Memory B cell (primary cell): ENCODE data around the gene PCSK6.

Experiments used
- ATAC-seq: fragments of 150-1000 bp; cut with Tn5 transposase; 2 replicates; pipeline ENCODE4 v1.10.0; 2021; ENCODE audit warnings: low read depth, mild to moderate bottlenecking, moderate library complexity
- DNase-seq, 2 donors: peaks; one replicate each; pipeline ENCODE4 v3.0.0; 2022; ENCODE audit warnings: low spot score in 2 of 2
- H3K27ac Mint-ChIP-seq: one replicate; pipeline ENCODE4 v1.8.0; 2022; ENCODE audit warnings: mild to moderate bottlenecking, moderate library complexity, mixed read lengths
- H3K27me3 Mint-ChIP-seq: one replicate; pipeline ENCODE4 v1.8.0; 2022; ENCODE audit warnings: mixed read lengths
- H3K36me3 Mint-ChIP-seq: one replicate; pipeline ENCODE4 v1.8.0; 2022; ENCODE audit warnings: mild to moderate bottlenecking, mixed read lengths
- H3K4me1 Mint-ChIP-seq: one replicate; pipeline ENCODE4 v1.8.0; 2022; ENCODE audit warnings: mixed read lengths
- H3K4me3 Mint-ChIP-seq: one replicate; pipeline ENCODE4 v1.8.0; 2022; ENCODE audit warnings: mild to moderate bottlenecking, moderate library complexity, mixed read lengths
- H3K9me3 Mint-ChIP-seq: one replicate; pipeline ENCODE4 v1.8.0; 2022; ENCODE audit warnings: mixed read lengths

The PCSK6 gene

GRCh38 chr15:101498717-101499480, 9.4 kb upstream of the PCSK6 start:
- ATAC-seq, result no peak
- no peak for DNase-seq
- Mint-ChIP-seq H3K36me3 (peaks cover 3% of the 10 kb centered on the region), H3K27ac (no peak overlapping the region), H3K27me3 (peaks cover 45% of the 10 kb centered on the region), H3K4me1 (peaks cover 16% of the 10 kb centered on the region), H3K9me3 (no peaks in the 10 kb centered on the region), H3K4me3 (no peak overlapping the region)

- no peak for DNase-seq
- H3K4me1 Mint-ChIP-seq, result peaks cover 18% of the 10 kb centered on the region
- no peak overlapping the region for H3K27ac Mint-ChIP-seq
- H3K27me3 Mint-ChIP-seq, result peaks cover 48% of the 10 kb centered on the region
- H3K36me3 Mint-ChIP-seq, result peaks cover 3% of the 10 kb centered on the region
- ATAC-seq, result no peak
- no peak overlapping the region for H3K4me3 Mint-ChIP-seq
- H3K9me3 Mint-ChIP-seq, result peaks cover 2% of the 10 kb centered on the region
Observed at GRCh38 chr15:101498076-101498716, 8.7 kb upstream of the PCSK6 start.

- peaks cover 18% of the 10 kb centered on the region for H3K4me1 Mint-ChIP-seq
- peaks cover 3% of the 10 kb centered on the region for H3K36me3 Mint-ChIP-seq
- DNase-seq (no peak), ATAC-seq (no peak)
- H3K4me3 Mint-ChIP-seq, result no peak overlapping the region
- H3K27ac Mint-ChIP-seq, result no peak overlapping the region
- H3K9me3 Mint-ChIP-seq, result peaks cover 2% of the 10 kb centered on the region
- H3K27me3 Mint-ChIP-seq, result peaks cover 46% of the 10 kb centered on the region
Observed at GRCh38 chr15:101497484-101498034, 8.1 kb upstream of the PCSK6 start.

- Mint-ChIP-seq H3K4me3 (no peak overlapping the region), H3K27ac (no peak overlapping the region), H3K4me1 (peaks cover 18% of the 10 kb centered on the region), H3K27me3 (peaks cover 46% of the 10 kb centered on the region), H3K9me3 (peaks cover 2% of the 10 kb centered on the region), H3K36me3 (peaks cover 3% of the 10 kb centered on the region)
- DNase-seq, result no peak
- ATAC-seq, result no peak
Observed at GRCh38 chr15:101497017-101497416, 7.5 kb upstream of the PCSK6 start.

DNA sequence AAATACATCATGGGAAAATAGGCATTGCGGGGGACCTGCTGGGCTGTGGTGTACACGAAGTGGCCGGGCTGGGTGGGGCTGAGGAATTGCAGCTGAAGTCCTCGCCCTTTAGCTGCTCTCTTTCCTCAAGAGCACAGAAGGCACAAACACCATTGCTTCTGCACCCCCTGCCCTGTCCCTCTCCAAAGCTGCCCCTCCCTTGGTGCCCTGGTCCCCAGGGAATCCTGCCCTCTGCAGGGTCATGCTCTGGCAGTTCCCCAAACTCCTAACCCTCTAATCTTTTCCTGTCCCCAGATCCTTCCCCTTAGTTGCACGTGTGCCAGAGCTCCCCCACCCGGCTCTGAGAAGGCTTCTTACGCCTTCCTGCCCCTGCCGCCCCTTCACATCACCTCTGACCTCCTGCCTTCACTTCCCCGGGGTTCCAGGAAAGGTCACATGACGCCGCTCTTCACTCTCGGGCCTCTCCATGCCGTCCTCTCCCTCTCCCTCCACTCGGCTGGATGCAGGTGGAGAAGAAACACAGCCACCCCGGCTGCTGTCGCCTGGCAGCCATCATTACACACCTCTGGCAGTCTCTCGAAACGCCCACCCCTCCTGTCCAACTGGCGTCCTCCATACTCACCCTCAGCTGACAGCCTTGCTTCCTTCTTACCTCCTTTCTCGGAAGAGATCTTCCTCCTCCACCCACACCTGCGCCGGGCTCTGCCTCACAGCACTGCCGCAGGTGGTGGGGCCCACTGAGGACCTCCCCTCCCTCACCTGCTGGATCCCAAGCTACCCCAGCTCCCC, 6.9 kb upstream of the PCSK6 start:
- ATAC-seq, result no peak
- peaks cover 3% of the 10 kb centered on the region for H3K36me3 Mint-ChIP-seq
- no peak overlapping the region for H3K4me3 Mint-ChIP-seq
- no peak overlapping the region for H3K27ac Mint-ChIP-seq
- peaks cover 16% of the 10 kb centered on the region for H3K4me1 Mint-ChIP-seq
- DNase-seq, result no peak
- peaks cover 2% of the 10 kb centered on the region for H3K9me3 Mint-ChIP-seq
- peaks cover 44% of the 10 kb centered on the region for H3K27me3 Mint-ChIP-seq

DNA sequence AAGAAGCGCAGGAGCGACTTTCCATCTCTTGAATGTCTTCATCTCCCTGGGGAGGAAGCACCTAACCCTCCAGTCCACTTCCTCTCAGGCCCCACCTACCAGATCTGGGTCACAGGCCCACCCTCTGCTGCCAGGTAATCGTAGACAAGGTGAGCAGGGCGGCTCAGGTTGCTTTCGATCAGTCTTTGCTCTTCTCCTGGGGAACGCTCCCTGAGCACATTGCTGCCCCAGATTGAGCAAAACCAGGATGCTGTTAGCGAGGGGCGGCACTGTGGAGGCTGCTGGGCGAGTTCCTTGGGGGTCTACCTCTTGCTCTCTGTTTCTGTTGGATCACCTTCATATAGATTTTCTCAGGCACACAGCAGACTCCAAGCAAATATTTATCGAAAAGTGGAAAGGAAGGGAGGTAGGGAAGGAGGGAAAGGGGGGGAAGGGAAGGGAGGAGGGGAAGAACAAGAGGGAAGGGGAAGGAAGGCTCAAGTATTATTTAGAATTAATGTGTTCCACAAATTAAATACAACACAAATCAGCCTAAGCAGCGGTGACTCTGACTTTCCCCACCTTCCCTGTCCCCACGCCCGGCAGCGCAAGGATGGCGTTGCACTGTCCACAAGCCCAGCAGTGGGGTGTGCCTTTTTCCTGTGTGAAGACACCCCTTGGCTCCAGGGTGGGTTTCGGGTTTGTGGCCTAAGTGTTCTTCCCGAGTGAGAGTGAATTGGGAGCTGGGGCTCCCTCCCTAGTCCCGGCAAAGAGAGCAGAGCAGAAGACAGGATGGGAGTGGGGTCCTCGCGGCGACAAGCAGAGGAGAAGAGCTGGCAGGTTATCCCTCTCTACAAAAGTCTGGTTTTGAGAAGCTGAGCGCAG, 6.1 kb upstream of the PCSK6 start:
- ATAC-seq (no peak), DNase-seq (no peak)
- Mint-ChIP-seq H3K36me3 (peaks cover 3% of the 10 kb centered on the region), H3K4me1 (peaks cover 14% of the 10 kb centered on the region), H3K27me3 (peaks cover 46% of the 10 kb centered on the region), H3K27ac (no peak overlapping the region), H3K4me3 (no peak overlapping the region), H3K9me3 (peaks cover 2% of the 10 kb centered on the region)

DNA sequence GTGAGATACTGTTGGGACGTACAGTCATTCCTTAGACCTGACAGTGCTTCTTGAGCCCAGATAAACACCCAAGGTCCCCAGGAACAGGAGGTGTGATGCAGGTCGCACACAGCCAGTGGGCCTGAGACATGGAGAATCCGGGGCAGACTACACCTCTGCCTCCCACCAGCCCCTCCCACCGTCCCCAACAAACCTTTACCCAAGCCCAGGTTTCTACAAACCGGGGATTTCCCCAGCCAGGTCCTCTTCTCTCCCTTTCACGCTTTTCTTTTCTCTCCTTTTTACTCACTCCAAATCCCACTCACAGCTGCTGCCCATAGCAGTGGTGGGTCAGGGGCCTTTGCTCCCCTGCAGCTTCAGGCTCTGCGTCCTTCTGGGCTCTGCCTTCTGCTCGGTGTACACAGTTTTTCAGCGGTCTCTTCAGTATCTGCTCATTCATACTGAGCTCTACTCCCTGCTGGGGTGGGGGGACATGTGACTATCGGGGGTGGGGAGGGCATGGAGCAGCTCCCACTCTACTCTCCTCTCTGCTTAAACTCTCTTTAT, 4.8 kb upstream of the PCSK6 start:
- peaks cover 2% of the 10 kb centered on the region for H3K9me3 Mint-ChIP-seq
- H3K27ac Mint-ChIP-seq, result no peak overlapping the region
- H3K36me3 Mint-ChIP-seq, result peaks cover 3% of the 10 kb centered on the region
- peaks cover 44% of the 10 kb centered on the region for H3K27me3 Mint-ChIP-seq
- DNase-seq, result no peak
- no peak for ATAC-seq
- H3K4me3 Mint-ChIP-seq, result no peak overlapping the region
- H3K4me1 Mint-ChIP-seq, result peaks cover 14% of the 10 kb centered on the region

DNA sequence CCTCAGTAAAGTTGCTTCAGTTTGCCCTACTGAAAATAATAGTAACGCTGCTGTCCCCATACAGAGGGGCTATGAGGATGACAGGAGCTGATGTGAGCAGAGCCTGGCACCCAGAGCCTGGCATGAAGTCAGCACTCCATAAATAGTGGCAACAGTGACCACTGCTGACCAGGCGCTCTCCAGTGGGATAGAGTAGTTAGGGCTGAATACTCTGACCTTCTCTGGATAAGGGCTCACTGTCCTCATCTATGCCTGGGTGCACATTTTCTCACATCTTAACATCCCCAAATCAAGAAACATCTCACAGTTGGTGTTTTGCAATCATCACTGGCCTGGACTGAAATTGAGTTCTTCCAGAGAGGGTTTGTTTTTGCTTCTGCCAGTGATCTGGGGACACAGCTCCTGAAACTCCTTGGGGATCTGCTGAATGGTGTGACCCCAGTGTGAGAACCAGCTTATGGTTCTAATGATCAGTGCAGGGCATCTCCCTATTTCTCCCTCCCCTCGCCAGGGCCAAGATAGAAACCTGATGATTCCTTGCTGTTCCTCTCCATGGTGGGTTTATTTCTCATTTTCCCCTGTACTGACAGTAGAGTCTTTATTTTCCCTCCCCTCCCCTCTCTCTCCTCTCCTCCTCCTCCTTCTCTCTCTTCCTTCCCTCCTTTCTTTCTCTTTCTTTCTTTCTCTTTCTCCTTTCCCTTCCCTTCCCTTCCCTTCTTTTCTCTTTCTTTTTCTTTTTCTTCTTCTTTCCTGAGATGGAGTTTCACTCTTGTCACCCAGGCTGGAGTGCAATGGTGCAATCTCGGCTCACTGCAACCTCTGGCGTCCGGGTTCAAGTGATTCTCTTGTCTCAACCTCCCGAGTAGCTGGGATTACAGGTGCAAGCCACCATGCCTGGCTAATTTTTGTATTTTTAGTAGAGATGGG, 3.5 kb upstream of the PCSK6 start:
- Mint-ChIP-seq H3K9me3 (peaks cover 2% of the 10 kb centered on the region), H3K27me3 (peaks cover 35% of the 10 kb centered on the region), H3K36me3 (peaks cover 3% of the 10 kb centered on the region), H3K4me3 (peak overlapping the region; percentile 2), H3K4me1 (peaks cover 14% of the 10 kb centered on the region), H3K27ac (no peak overlapping the region)
- ATAC-seq (no peak), DNase-seq (no peak)

DNA sequence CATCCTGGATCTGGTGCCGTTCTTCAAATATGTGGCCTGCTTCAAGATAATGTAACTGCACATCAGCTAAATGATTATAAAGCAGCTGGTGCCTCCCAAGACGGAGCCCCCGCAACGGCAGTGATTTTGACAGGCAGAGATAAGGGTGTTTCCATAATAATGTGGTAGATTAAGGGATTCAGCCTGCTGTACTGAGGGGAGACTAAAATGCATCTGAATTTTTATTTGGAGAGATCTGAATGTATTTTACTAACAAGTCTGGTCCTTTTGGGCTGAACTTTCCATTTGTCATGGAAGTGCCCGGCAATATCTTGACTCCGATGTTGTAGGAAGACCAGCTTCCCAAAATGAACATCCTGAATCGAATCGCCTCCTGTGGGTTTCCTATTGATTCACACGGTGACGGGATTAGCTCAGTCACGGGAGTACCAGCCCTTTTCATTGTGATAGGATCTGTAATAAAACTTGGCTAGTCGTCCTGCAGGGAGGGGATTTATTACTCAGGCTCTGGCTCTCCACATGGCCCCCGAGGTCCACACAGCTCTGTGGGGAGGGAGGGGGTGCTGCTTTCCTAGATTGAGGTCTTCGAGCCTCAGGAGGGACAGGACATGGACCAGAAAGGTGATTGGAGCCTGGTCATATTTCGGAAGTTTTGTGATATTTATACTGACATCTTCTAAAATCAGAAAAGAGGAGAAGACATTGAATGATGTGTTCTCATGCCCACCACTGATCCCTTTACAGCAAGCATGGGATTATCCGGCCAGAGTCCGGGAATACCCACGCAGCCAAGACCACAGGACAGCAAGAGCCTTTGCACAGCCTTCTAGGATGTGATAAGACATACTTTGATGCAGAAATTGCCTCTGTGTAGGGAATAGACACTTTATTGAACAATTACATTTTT, 2.5 kb upstream of the PCSK6 start:
- ATAC-seq (no peak), DNase-seq (no peak)
- Mint-ChIP-seq H3K4me1 (peaks cover 11% of the 10 kb centered on the region), H3K9me3 (peaks cover 2% of the 10 kb centered on the region), H3K27ac (no peak overlapping the region), H3K27me3 (peaks cover 28% of the 10 kb centered on the region), H3K4me3 (no peak overlapping the region), H3K36me3 (no peaks in the 10 kb centered on the region)

GRCh38 chr15:101490922-101491733, 1.6 kb upstream of the PCSK6 start:
- no peak for ATAC-seq
- Mint-ChIP-seq H3K4me3 (no peak overlapping the region), H3K27me3 (peaks cover 19% of the 10 kb centered on the region), H3K27ac (no peak overlapping the region), H3K36me3 (no peaks in the 10 kb centered on the region), H3K9me3 (peaks cover 2% of the 10 kb centered on the region), H3K4me1 (peaks cover 4% of the 10 kb centered on the region)
- DNase-seq, result no peak

GRCh38 chr15:101490408-101490891, 943 bp upstream of the PCSK6 start:
- Mint-ChIP-seq H3K4me3 (peak overlapping the region; percentile 29), H3K27ac (no peak overlapping the region), H3K27me3 (peaks cover 17% of the 10 kb centered on the region), H3K4me1 (peaks cover 4% of the 10 kb centered on the region), H3K36me3 (no peaks in the 10 kb centered on the region), H3K9me3 (peaks cover 2% of the 10 kb centered on the region)
- DNase-seq, result no peak
- no peak for ATAC-seq
